Measurements from ENCODE around the gene ACSS3.

The ACSS3 gene

DNA sequence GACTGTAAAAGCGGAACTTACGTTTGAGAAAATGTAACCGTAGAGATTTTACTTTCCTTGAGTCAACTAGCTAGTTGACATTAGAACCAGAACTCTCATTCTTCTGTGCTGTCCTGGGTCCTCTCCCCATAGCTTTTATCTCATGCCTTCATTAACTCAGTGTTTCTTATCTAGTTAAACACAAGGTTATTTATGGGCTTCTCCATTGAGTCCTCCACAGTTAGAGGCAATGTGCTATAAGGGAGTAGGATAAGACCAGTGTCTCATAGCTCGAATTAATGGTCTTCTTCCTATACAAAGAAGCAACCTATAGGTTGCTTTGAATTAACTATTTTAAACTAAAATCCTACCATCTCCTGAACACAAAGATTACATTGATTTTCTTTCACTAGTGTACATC, 129.8 kb downstream of the ACSS3 start:
- TF ChIP-seq, protein P1, sequence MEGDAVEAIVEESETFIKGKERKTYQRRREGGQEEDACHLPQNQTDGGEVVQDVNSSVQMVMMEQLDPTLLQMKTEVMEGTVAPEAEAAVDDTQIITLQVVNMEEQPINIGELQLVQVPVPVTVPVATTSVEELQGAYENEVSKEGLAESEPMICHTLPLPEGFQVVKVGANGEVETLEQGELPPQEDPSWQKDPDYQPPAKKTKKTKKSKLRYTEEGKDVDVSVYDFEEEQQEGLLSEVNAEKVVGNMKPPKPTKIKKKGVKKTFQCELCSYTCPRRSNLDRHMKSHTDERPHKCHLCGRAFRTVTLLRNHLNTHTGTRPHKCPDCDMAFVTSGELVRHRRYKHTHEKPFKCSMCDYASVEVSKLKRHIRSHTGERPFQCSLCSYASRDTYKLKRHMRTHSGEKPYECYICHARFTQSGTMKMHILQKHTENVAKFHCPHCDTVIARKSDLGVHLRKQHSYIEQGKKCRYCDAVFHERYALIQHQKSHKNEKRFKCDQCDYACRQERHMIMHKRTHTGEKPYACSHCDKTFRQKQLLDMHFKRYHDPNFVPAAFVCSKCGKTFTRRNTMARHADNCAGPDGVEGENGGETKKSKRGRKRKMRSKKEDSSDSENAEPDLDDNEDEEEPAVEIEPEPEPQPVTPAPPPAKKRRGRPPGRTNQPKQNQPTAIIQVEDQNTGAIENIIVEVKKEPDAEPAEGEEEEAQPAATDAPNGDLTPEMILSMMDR (IDR thresholded peaks at IDR 0.05), result no peak

DNA sequence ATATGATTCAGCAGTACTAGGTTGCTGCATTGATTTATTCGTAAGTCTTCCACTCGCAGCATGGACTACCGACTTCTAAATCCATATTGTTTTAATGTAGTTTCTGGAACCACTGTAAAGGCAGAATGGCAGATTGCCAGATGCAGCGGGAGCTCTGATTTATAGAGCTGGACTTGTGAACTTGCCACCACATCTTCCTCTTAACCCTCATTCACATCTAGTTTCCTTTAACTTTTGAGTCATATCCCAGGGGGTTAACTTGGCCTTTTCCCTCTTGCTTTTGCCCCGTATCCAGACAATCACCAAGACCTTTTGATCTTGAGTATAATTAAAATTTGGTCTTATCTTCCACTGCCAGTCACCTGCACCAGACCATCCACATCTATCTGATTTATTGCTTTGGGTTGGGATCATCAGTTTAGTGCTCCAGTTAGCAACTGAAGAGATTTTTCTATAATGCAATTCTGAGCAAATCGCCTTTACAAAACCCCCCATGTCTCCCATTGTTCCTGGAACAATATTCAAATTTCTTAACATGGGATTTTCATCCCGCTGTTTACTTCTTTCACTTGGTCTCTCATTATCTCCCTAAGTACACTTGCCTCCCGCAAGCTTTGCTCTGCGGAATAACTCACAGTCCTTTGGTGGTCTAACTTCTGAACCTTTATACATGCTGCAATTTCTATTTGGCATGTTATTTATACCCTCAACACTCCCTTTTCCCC, 130.5 kb downstream of the ACSS3 start:
- TF ChIP-seq, protein P1 (IDR thresholded peaks at IDR 0.05), result no peak

DNA sequence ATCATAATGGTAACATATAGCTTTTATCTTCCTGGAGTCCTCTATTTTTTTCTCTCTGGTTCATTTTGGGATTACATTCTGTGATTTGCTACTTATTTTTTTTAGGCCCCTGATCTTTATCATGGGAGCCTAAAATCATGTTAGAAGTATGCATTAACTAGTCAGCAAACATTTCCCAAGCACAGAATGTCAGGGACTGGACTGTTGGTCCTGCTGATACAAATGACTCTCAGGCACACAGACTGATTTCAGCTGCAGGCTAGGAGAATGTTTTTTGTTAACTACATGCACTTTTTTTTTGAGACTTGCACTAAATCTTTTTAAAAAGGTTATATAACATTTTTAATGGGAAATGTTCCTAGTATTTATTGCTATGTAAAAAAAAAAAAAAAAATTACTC, 131.1 kb downstream of the ACSS3 start:
- TF ChIP-seq, protein P1 (IDR thresholded peaks at IDR 0.05), result no peak

DNA sequence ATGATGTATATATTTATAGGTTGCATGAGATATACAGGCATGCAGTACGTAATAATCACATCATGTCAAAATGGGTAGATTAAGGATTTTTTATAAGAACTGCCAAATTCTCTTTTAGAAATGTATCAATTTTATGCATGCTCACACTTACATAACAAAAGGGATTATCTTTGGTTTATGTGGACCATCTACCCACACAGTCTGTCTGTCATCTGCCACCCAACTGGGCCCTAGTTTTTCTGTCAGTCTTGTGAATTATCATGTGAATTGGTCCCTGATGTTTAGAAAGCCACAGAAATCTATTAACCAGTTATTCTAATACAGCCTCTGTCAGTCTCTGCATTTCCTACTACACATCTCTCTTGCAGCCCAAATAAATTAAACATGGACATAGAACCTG, 133.4 kb downstream of the ACSS3 start:
- TF ChIP-seq, protein P1 (IDR thresholded peaks at IDR 0.05), result no peak

DNA sequence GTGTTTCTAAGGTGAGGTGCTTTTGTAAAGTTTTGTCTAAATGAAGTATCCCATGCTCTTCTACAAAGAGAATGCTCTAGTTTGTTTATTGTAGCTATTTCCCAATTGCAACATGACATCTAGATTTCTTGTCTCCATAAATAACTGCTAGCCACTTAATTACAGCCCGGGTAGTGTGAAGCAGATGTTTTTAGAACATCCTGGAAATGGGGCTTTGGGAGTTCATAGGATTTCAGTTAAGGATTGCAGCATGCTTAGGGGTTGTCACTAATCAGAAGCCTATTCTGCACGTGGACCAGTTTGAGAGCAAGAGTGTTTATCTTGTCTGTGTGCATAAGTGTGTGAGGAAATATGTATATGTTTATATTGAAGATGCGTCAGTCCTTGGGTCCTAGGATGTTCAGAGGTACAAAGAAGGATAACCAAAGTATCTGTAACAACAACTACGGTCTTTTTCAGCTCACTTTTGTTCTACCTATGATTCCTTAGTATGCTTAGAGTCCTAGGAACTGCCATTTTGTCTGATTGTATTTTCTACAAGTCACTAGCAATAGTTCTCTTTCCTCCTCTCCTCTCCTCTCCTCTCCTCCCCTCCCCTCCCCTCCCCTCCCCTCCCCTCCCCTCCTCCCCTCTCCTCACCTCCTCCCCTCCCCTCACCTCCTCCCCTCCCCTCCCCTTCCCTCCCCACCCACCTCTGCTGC, 135.3 kb downstream of the ACSS3 start:
- TF ChIP-seq, protein P1 (IDR thresholded peaks at IDR 0.05), result no peak

DNA sequence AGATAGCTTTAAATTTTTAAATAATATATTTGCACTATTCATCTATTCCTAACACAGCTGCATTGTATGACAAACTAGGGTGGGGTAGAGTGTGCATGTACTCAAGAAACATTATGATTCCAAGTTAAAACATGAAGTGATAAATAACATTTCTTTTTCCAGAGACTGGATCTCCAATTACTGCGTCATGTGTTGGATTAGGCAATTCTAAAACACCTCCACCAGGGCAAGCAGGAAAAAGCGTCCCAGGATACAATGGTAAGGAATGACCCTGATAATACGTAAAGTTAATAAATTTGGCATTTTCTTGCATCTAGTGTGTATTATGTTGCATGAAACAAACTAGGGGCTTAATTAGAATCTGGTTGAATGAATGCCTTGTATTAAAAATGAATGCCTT, 138.9 kb downstream of the ACSS3 start:
- TF ChIP-seq, protein P1 (IDR thresholded peaks at IDR 0.05), result no peak

DNA sequence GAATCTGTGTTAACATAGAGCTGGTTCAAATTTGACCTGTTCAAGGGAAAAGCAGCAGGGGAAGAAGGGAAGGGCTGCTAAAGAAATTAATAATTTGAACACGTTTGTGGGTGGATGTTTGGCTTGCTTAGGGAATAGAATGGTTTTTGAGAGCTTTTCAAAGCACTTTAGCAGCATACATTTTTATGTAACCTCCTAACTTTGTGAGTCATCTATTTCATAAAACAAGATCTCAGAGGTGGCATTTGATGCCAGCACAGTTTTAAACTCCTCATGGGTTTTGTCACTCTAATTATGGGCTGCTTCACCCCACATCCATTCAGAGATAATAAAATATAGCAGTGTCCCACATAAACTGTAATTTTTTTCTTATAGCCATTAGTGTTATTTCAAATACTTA, 143.8 kb downstream of the ACSS3 start:
- TF ChIP-seq, protein P1 (IDR thresholded peaks at IDR 0.05), result no peak

Measured in LNCAP (cell line).